CD14-positive monocyte (primary cell): Measurements from ENCODE around the gene HBM. TPM values are rescaled to one million over a fixed set of nuclear protein-coding genes. Genes with fewer than 3 reads are reported as not detected.
"Not testable (repeated sequence)": the region's sequence is repeated elsewhere in the genome, so short reads cannot be mapped to it uniquely, and the experiment has no call there.

Experiments
- DNase-seq, 3 donors: peaks; one replicate each; pipeline ENCODE4 v3.0.0-alpha.2; 2011 to 2022
- H2AFZ ChIP-seq: 2 replicates; pipeline ENCODE4 v1.6.0; 2012; ENCODE audit warnings: mild to moderate bottlenecking, low read depth, low read length, inconsistent platforms; ENCODE audit not compliant: insufficient read depth, poor library complexity, severe bottlenecking
- H3K27ac ChIP-seq, 2 donors: 1 replicate in 1 of 2; 2 replicates in 1 of 2; pipeline ENCODE4 v1.5.1; 2012 to 2013; ENCODE audit warnings: low read length in 2 of 2, control low read depth in 1 of 2, inconsistent platforms in 1 of 2, low read depth in 1 of 2, mild to moderate bottlenecking in 1 of 2
- H3K27me3 ChIP-seq, 2 donors: one replicate each; pipeline versions ENCODE4 v1.6.0 to v1.6.1; 2011 to 2013; ENCODE audit warnings: low read length in 2 of 2; ENCODE audit not compliant: control insufficient read depth in 2 of 2, insufficient read depth in 2 of 2
- H3K36me3 ChIP-seq, 2 donors: replicated peaks in 1 of 2; 1 replicate in 1 of 2; 2 replicates in 1 of 2; pipeline versions ENCODE4 v1.5.1 to v1.6.1; 2012 to 2013; ENCODE audit warnings: low read length in 2 of 2, control low read depth in 1 of 2, inconsistent platforms in 1 of 2, mild to moderate bottlenecking in 1 of 2; ENCODE audit not compliant: insufficient read depth in 2 of 2, control insufficient read depth in 1 of 2
- H3K4me1 ChIP-seq, 2 donors: 1 replicate in 1 of 2; 2 replicates in 1 of 2; pipeline versions ENCODE4 v1.5.1 to v1.6.1; 2012 to 2013; ENCODE audit warnings: low read length in 2 of 2, control low read depth in 1 of 2, inconsistent platforms in 1 of 2, mild to moderate bottlenecking in 1 of 2, moderate library complexity in 1 of 2; ENCODE audit not compliant: insufficient read depth in 2 of 2, control insufficient read depth in 1 of 2
- H3K4me2 ChIP-seq: replicated peaks from 2 replicates; pipeline ENCODE3; 2012; ENCODE audit warnings: low read length, moderate library complexity, mild to moderate bottlenecking; ENCODE audit not compliant: poor library complexity, severe bottlenecking; ENCODE audit errors: extremely low read depth
- H3K4me3 ChIP-seq, 3 experiments: fragments of 200-600 bp in 1 of 3; sonication (generic) in 1 of 3; replicated peaks in 1 of 3; 1 replicate in 2 of 3; 2 replicates in 1 of 3; pipeline ENCODE4 v1.5.1; 2011 to 2013; ENCODE audit warnings: low read length in 3 of 3, mild to moderate bottlenecking in 3 of 3, control low read depth in 2 of 3, low read depth in 2 of 3, inconsistent platforms in 1 of 3, moderate library complexity in 1 of 3
- H3K79me2 ChIP-seq: 2 replicates; pipeline ENCODE4 v1.6.0; 2012; ENCODE audit warnings: mild to moderate bottlenecking, control low read depth, inconsistent platforms, low read length, moderate library complexity; ENCODE audit not compliant: insufficient read depth
- H3K9ac ChIP-seq: 2 replicates; pipeline ENCODE4 v1.6.0; 2017; ENCODE audit warnings: low read length, mild to moderate bottlenecking; ENCODE audit not compliant: insufficient read depth, poor library complexity, severe bottlenecking
- H3K9me3 ChIP-seq, 2 donors: replicated peaks in 1 of 2; 1 replicate in 1 of 2; 2 replicates in 1 of 2; pipeline versions ENCODE4 v1.5.1 to v1.6.1; 2012 to 2013; ENCODE audit warnings: low read length in 2 of 2, control low read depth in 1 of 2; ENCODE audit not compliant: control insufficient read depth in 1 of 2, insufficient read depth in 1 of 2
- H4K20me1 ChIP-seq: 2 replicates; pipeline ENCODE4 v1.6.0; 2012; ENCODE audit warnings: mild to moderate bottlenecking, low read length, control low read depth, moderate library complexity; ENCODE audit not compliant: insufficient read depth
- H3K27ac Mint-ChIP-seq, 7 donors: one replicate each; pipeline ENCODE4 v1.8.0; 2020; ENCODE audit warnings: mild to moderate bottlenecking in 7 of 7, mixed read lengths in 7 of 7, moderate library complexity in 6 of 7, inconsistent platforms in 2 of 7
- H3K27me3 Mint-ChIP-seq, 3 donors: one replicate each; pipeline ENCODE4 v1.8.0; 2021 to 2022; ENCODE audit warnings: low read depth in 3 of 3, mild to moderate bottlenecking in 3 of 3, mixed read lengths in 3 of 3, moderate library complexity in 3 of 3, inconsistent platforms in 1 of 3
- H3K36me3 Mint-ChIP-seq, 2 donors: one replicate each; pipeline ENCODE4 v1.8.0; 2020; ENCODE audit warnings: mixed read lengths in 2 of 2, inconsistent platforms in 1 of 2, mild to moderate bottlenecking in 1 of 2
- H3K4me1 Mint-ChIP-seq: one replicate; pipeline ENCODE4 v1.8.0; 2020; ENCODE audit warnings: mild to moderate bottlenecking, mixed read lengths
- H3K4me3 Mint-ChIP-seq, 2 donors: one replicate each; pipeline ENCODE4 v1.8.0; 2020; ENCODE audit warnings: mild to moderate bottlenecking in 2 of 2, mixed read lengths in 2 of 2, moderate library complexity in 1 of 2
- H3K9me3 Mint-ChIP-seq, 7 donors: one replicate each; pipeline ENCODE4 v1.8.0; 2020 to 2022; ENCODE audit warnings: mixed read lengths in 7 of 7, mild to moderate bottlenecking in 6 of 7, moderate library complexity in 6 of 7, inconsistent platforms in 2 of 7
- CTCF ChIP-seq: fragments of 200-600 bp; IDR thresholded peaks from one replicate; pipeline ENCODE4 v1.8.0; 2022; ENCODE audit warnings: antibody characterized with exemption, mild to moderate bottlenecking
- WGBS: methylation state at CpG from one replicate; pipeline ENCODE4 v1.1.5; 2013; ENCODE audit warnings: missing lambda C conversion rate; ENCODE audit not compliant: insufficient coverage; 5-methylcytosine and 5-hydroxymethylcytosine counted together
- intact Hi-C, 2 donors: fragments of 100-400 bp; cut with micrococcal nuclease; formaldehyde crosslinking; loops; one replicate each; pipeline versions ENCODE4 v1.15.0 to v1.15.1; 2023
- polyA plus RNA-seq, 3 donors: library from polyadenylated mRNA; depleted of rRNA in 1 of 3; unstranded in 2 of 3; stranded (reverse) in 1 of 3; fragments of 300-500 nt in 2 of 3; fragments of >200 nt in 1 of 3; fragmentation: Illumina TruSeq in 2 of 3; gene quantifications; 1 replicate in 2 of 3; 2 replicates in 1 of 3; pipeline ENCODE4 v1.2.3, GENCODE V29; 2012 to 2021

Gene HBM
- polyA plus RNA-seq, 3 donors = not detected

DNA sequence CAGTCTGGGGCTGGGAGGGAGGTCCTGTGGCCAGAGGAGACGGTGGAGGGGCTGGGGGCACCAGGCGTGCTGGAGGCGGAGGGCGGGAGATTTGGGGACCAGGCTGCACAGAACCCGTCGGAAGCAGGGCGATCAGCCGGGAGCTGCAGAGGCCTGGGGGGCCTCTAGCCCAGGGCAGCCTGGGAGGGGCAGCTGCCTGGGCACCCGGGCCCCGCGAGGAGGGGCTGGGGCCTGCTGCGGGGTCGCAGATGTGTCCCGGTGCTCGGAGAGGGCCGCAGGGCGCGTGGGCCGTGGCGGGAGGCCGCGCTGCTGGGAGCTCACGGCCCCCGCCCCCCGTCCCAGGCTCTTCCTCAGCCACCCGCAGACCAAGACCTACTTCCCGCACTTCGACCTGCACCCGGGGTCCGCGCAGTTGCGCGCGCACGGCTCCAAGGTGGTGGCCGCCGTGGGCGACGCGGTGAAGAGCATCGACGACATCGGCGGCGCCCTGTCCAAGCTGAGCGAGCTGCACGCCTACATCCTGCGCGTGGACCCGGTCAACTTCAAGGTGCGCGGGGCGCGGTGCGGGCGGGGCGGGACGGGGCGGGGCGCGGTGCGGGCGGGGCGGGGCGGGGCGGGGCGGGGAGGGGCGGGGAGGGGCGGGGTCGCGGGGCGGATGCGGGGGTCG, 12.1 kb upstream of the HBM start:
- H3K36me3 ChIP-seq, H3K9ac ChIP-seq, H3K4me1 Mint-ChIP-seq, H3K9me3 ChIP-seq, H3K79me2 ChIP-seq, H3K4me3 ChIP-seq, H4K20me1 ChIP-seq, DNase-seq, H3K4me1 ChIP-seq, intact Hi-C loops, H2AFZ ChIP-seq, H3K27ac ChIP-seq, H3K4me3 Mint-ChIP-seq, H3K4me2 ChIP-seq, H3K9me3 Mint-ChIP-seq, H3K36me3 Mint-ChIP-seq, H3K27ac Mint-ChIP-seq: not testable (repeated sequence)
- WGBS = no CpG with 5 or more reads among the region's 74 CpGs
- peaks cover 18 to 47% of the 10 kb centered on the region in 2 donors for H3K27me3 ChIP-seq
- peaks cover 62 to 79% (median 64%) of the 10 kb centered on the region in 3 donors for H3K27me3 Mint-ChIP-seq

- Mint-ChIP-seq H3K27ac (no peak overlapping the region), H3K36me3 (peaks cover 5% of the 10 kb centered on the region in 2 donors), H3K4me3 (peak overlapping the region; percentile 69 to 91), H3K9me3 (peaks cover 0 to 5% (median 3%) of the 10 kb centered on the region in 7 donors), H3K4me1 (peaks cover 8% of the 10 kb centered on the region), H3K27me3 (peaks cover 63 to 78% (median 63%) of the 10 kb centered on the region in 3 donors)
- no peaks in the 10 kb centered on the region for H3K36me3 ChIP-seq
- H3K27me3 ChIP-seq = peaks cover 18 to 40% of the 10 kb centered on the region in 2 donors
- TF ChIP-seq CTCF = no peak
- H4K20me1 ChIP-seq = no peaks in the 10 kb centered on the region
- H3K9me3 ChIP-seq = peaks cover 0 to 3% of the 10 kb centered on the region in 2 donors
- peak overlapping the region; percentile 80 for H3K4me2 ChIP-seq
- 2% methylated on average over 44 of the region's 59 CpGs for WGBS
- H3K79me2 ChIP-seq = no peaks in the 10 kb centered on the region
- intact Hi-C loops = no loop called here
- peaks cover 9% of the 10 kb centered on the region in 2 donors for H3K4me1 ChIP-seq
- H2AFZ ChIP-seq = peak overlapping the region; percentile 74
- no peak overlapping the region for H3K27ac ChIP-seq
- DNase-seq = no peak
- peak overlapping the region; percentile 11 to 72 (median 36) for H3K4me3 ChIP-seq
- peak overlapping the region; percentile 53 for H3K9ac ChIP-seq
Observed at GRCh38 chr16:154217-155030, 11.4 kb upstream of the HBM start.
